Fibroblast of the aortic adventitia (primary cell): ENCODE measurements around the gene HTR3B. TPM values are rescaled to one million over a fixed set of nuclear protein-coding genes. Genes with fewer than 3 reads are reported as not detected.

Source experiments
- DNase-seq: peaks from one replicate; pipeline ENCODE4 v3.0.0-alpha.2; 2010; ENCODE audit warnings: low read depth
- H3K4me3 ChIP-seq: 2 replicates; pipeline ENCODE4 v1.5.1; 2011; ENCODE audit warnings: low read depth, mild to moderate bottlenecking, control low read depth, low read length, moderate library complexity
- total RNA-seq: library from RNA; depleted of rRNA; stranded (reverse); fragments of >200 nt; gene quantifications from 2 replicates; pipeline ENCODE4 v1.2.3, GENCODE V29; 2012; ENCODE audit warnings: low replicate concordance
- TF ChIP-seq, protein P1 (sequence below): IDR thresholded peaks from 2 replicates; pipeline ENCODE4 v1.5.1; 2011; ENCODE audit warnings: mild to moderate bottlenecking, low read length, control low read depth, inconsistent platforms; ENCODE audit not compliant: insufficient read depth

HTR3B gene
- total RNA-seq, 1 donor: not detected

DNA sequence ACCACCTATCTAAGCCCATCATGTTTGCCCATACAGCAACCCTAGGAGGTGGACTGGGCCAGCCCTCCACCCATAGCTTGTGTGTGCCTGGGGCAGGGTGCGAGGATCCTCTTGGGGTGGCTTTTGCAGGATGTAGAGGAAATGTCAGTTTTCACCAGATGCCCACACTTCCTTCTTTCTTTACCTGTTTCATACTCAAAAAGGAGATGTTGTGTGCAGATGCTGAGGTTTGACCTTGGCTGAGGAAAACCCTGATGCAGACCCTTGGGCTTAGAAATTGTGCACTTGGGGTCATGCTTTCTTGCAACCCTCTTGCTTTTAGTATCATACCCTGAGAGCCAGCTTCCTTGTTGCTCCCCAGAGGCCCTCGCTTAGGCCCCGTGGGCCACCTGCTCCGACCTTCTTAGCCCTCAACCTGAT is 72.5 kb downstream of the HTR3B start:
- DNase-seq: no peak
- H3K4me3 ChIP-seq: no peak overlapping the region
- TF ChIP-seq, protein P1, sequence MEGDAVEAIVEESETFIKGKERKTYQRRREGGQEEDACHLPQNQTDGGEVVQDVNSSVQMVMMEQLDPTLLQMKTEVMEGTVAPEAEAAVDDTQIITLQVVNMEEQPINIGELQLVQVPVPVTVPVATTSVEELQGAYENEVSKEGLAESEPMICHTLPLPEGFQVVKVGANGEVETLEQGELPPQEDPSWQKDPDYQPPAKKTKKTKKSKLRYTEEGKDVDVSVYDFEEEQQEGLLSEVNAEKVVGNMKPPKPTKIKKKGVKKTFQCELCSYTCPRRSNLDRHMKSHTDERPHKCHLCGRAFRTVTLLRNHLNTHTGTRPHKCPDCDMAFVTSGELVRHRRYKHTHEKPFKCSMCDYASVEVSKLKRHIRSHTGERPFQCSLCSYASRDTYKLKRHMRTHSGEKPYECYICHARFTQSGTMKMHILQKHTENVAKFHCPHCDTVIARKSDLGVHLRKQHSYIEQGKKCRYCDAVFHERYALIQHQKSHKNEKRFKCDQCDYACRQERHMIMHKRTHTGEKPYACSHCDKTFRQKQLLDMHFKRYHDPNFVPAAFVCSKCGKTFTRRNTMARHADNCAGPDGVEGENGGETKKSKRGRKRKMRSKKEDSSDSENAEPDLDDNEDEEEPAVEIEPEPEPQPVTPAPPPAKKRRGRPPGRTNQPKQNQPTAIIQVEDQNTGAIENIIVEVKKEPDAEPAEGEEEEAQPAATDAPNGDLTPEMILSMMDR: no peak

DNA sequence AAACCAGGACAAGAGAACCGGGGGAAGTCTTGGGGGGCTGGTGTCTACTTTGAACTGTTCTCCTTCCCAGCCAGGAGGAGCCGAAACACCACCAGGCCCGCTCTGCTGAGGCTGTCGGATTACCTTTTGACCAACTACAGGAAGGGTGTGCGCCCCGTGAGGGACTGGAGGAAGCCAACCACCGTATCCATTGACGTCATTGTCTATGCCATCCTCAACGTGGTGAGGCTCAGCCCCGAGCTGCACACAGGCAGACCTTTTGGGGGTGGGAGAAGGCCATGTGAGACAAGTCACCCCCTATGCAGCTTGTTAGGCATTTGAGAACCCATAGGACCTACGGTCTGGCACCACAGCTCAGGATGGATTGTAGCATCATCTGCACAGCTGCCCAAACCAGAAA is 73.1 kb downstream of the HTR3B start:
- TF ChIP-seq, protein P1: no peak
- DNase-seq: no peak
- no peak overlapping the region for H3K4me3 ChIP-seq

DNA sequence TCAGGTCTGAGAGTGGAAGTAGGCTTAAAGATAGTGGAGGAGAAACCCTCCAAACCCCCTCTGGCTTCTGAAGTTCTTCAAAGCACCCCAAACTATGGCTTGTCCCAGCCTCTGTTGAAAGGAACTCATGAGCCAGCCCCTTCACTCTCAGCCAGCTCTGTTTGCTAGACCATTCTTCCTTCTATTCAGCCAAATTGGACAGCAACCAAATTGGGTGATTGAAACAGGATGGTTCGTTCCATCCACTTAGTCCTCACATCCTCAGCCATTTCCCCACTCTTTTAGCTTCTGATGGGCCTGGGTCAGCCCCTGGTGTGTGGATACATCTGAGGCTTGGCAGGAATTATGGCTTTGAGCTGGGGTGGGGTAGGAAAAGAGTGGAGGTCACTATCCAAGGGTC is 74.8 kb downstream of the HTR3B start:
- TF ChIP-seq, protein P1: no peak
- H3K4me3 ChIP-seq: no peak overlapping the region
- no peak for DNase-seq

DNA sequence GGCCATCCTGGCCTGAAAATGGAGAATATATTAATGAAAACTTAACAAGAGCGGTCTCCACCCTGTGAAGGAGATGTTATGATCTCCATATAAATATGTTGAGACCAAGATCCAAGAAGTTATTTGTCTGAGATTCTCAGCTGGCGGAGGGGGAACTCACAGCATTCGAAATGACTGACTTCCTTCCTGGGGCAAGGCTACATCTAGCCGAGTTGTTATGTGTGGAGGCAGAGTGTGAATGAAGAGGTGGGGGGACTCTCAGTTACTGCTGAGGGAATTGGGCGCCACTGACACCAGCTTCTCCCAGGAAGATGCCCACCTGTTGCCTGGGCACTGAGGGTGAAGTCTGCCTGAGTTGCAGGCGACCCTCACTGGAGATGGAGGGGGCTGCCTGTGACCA is 76.2 kb downstream of the HTR3B start:
- no peak for DNase-seq
- no peak overlapping the region for H3K4me3 ChIP-seq
- TF ChIP-seq, protein P1: no peak

DNA sequence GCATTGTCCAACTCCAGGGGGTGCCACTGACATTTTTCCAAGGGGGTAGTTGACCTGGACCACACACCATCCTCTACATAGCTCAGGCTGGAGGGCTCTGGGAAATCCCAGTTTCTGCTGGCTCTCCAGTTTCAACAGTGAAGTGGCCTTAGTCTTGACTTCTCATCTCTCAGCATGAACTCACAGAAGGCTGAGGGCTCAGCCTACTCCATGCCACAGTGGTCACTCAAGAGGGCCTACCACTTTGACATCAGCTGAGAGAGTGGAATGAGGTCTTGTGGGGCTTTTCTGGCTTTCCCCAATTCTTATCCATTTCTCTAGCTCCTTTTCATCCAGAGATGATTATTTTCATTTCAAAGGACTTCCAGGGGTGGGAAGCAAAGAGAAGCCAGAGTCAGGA is 77.7 kb downstream of the HTR3B start:
- DNase-seq: no peak
- no peak overlapping the region for H3K4me3 ChIP-seq
- TF ChIP-seq, protein P1: no peak

DNA sequence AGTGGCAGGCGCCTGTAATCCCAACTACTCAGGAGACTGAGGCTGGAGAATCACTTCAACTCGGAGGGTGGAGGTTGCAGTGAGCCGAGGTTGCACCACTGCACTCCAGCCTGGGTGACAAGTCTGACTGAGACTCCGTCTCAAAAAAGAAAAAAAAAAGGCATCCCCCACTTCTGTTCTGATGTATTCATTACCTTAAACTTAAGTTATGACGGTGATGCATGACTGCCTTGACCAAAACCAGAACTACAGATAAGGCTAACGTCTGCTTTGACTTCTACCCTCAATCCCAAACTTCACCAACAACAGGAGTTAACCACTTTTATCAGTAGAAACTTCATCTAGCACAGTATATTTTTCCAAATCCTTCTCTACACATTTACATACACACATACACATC is 80.2 kb downstream of the HTR3B start:
- TF ChIP-seq, protein P1: no peak
- no peak for DNase-seq
- H3K4me3 ChIP-seq: no peak overlapping the region

DNA sequence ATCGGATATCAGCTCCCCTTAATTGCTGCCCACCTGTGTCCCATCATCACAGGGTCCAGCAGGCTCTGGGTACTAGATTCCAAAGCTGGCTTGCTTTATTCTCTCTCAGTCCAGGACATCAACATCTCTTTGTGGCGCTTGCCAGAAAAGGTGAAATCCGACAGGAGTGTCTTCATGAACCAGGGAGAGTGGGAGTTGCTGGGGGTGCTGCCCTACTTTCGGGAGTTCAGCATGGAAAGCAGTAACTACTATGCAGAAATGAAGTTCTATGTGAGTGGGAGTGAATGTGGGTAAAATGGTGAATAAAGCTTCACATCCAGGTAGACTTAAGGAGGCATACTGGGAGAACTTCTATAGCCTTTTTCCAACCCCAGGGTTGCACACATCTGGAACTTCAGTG is 81.3 kb downstream of the HTR3B start:
- DNase-seq: no peak
- no peak overlapping the region for H3K4me3 ChIP-seq
- TF ChIP-seq, protein P1: no peak
